Measurements from ENCODE around the gene STKLD1. TPM values are rescaled to one million over a fixed set of nuclear protein-coding genes. Genes with fewer than 3 reads are reported as not detected.
"Not testable (repeated sequence)": the region's sequence is repeated elsewhere in the genome, so short reads cannot be mapped to it uniquely, and the experiment has no call there.

The STKLD1 gene
- total RNA-seq, 4 donors from 2014 or later: not detected

- DNase-seq (ENCODE audit: low spot score) (no peak), ATAC-seq (ENCODE audit: low FRiP score) (no peak)
- TF ChIP-seq CTCF (IDR thresholded peaks at IDR 0.05): no peak
Measured at GRCh38 chr9:133443248-133443647, 67.1 kb downstream of the STKLD1 start.

DNA sequence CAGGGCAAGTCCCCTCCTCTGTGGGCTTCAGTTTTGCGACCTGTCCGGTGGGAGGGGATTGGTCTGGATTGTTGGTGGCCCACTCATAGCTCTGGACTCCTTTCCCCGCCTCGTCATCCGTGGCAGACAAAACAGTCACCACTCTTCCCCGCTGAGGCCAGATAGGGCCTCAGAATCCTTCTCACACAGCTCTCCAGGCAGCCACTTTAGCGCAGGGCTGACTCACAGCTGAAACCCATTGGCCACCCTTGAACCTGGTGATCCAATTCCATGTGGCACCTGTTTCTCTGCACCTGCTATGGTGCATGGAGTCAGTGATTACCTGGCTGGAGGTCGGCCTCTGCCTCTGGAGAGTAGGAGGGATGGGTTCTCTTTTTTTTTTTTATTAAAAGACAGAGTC is 67.8 kb downstream of the STKLD1 start:
- DNase-seq (ENCODE audit: low spot score) (no peak), ATAC-seq (ENCODE audit: low FRiP score) (no peak)
- TF ChIP-seq CTCF (IDR thresholded peaks at IDR 0.05): no peak

DNA sequence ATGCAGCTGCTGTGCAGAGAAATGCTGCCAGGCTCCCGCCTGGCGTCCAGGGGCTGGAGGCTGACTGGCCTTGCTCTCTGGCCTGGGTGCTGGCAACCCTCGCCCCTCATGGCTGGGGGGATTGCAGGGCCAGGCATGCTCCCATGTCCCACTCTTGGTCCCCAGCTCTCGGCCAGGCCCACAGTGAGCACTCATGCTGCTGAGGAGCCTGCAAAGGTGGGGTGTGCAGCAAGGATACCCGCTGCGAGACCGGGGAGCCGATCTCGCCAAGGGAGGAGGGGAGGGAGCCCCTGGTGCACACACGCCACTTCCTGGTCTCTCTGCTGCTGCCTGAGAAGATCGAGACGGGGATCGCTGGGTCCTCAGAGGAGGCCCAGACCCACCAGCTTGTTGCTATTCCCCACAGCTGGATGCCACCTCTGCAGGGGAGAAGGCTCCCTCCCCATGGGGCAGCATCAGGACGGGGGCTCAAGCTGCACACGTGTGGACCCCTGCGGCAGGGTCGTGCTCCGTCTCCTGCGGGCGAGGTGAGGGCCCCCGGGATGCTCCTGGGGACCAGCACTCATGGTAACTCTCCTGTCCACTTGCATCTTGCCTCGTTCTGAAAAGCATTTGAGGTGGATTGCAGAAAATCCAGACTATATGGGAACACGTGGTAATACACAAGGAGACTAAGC is 69.3 kb downstream of the STKLD1 start:
- no peak for TF ChIP-seq CTCF (IDR thresholded peaks at IDR 0.05)
- ATAC-seq (ENCODE audit: low FRiP score) (no peak), DNase-seq (ENCODE audit: low spot score) (no peak)

- no peak for TF ChIP-seq CTCF (IDR thresholded peaks at IDR 0.05)
- ATAC-seq (ENCODE audit: low FRiP score): no peak
- no peak for DNase-seq (ENCODE audit: low spot score)
Measured at GRCh38 chr9:133448487-133448972, 72.4 kb downstream of the STKLD1 start.

DNA sequence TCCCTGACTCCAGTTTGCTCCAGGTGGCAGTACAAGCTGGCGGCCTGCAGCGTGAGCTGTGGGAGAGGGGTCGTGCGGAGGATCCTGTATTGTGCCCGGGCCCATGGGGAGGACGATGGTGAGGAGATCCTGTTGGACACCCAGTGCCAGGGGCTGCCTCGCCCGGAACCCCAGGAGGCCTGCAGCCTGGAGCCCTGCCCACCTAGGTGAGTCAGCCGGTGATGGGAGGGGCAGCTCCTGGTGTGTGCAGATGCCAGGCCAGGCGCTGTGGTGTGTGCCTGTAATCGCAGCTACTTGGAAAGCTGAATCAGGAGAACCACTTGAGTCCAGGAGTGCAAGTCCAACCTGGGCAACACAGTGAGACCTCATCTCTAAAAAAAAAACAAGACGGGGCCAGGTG is 73.6 kb downstream of the STKLD1 start:
- no peak for TF ChIP-seq CTCF (IDR thresholded peaks at IDR 0.05)
- DNase-seq (ENCODE audit: low spot score) (no peak), ATAC-seq (ENCODE audit: low FRiP score) (peak; percentile 68)

- not testable (repeated sequence) for ATAC-seq (ENCODE audit: low FRiP score); DNase-seq (ENCODE audit: low spot score)
Measured at GRCh38 chr9:133451865-133452264, 75.7 kb downstream of the STKLD1 start.

DNA sequence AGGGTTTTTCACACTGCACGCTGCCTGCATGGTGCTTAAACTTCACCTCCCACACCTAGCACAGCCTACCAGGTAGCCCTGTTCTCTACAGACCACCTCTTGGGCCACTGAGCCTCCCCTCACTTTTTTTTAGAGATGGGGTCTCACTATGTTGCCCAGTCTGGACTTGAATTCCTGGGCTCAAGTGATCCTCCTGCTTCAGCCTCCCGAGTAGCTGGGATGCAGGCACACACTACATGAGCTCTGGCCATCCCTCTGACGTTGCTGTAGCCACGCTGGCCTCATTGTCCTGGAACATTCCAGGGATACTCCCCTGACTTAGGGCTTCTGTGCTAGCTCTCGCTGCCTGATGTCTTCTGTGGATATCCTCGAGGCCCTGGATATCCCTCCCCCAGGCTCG is 76.4 kb downstream of the STKLD1 start:
- ATAC-seq (ENCODE audit: low FRiP score) (no peak), DNase-seq (ENCODE audit: low spot score) (no peak)
- TF ChIP-seq CTCF (IDR thresholded peaks at IDR 0.05): no peak
